HUES64 (cell line): Measurements from ENCODE around the gene SRPK3.
"Not testable (repeated sequence)": the region's sequence is repeated elsewhere in the genome, so short reads cannot be mapped to it uniquely, and the experiment has no call there.

Source experiments
- H3K27ac ChIP-seq: 2 replicates; pipeline ENCODE4 v1.7.0; 2013; ENCODE audit warnings: low read depth, low read length, inconsistent platforms
- H3K27me3 ChIP-seq: 2 replicates; pipeline ENCODE4 v1.6.1; 2013; ENCODE audit warnings: mild to moderate bottlenecking, low read length; ENCODE audit not compliant: insufficient read depth
- H3K36me3 ChIP-seq: 2 replicates; pipeline ENCODE4 v1.6.1; 2013; ENCODE audit warnings: mild to moderate bottlenecking, low read length; ENCODE audit not compliant: insufficient read depth
- H3K4me1 ChIP-seq: 2 replicates; pipeline ENCODE4 v1.6.1; 2013; ENCODE audit warnings: mild to moderate bottlenecking, low read length, moderate library complexity; ENCODE audit not compliant: insufficient read depth
- H3K4me3 ChIP-seq: 2 replicates; pipeline ENCODE4 v1.5.1; 2013; ENCODE audit warnings: mild to moderate bottlenecking, low read length, moderate library complexity
- H3K9ac ChIP-seq: 2 replicates; pipeline ENCODE4 v1.6.1; 2013; ENCODE audit warnings: mild to moderate bottlenecking, low read depth, low read length
- H3K9me3 ChIP-seq: 2 replicates; pipeline ENCODE4 v1.6.1; 2013; ENCODE audit warnings: low read depth, low read length; ENCODE audit not compliant: insufficient read depth
- WGBS: fragments of 150-250, 120-280 bp; methylation state at CpG from one replicate; pipeline ENCODE4 v1.1.7; 2013; ENCODE audit warnings: missing lambda C conversion rate; 5-methylcytosine and 5-hydroxymethylcytosine counted together

The SRPK3 gene

DNA sequence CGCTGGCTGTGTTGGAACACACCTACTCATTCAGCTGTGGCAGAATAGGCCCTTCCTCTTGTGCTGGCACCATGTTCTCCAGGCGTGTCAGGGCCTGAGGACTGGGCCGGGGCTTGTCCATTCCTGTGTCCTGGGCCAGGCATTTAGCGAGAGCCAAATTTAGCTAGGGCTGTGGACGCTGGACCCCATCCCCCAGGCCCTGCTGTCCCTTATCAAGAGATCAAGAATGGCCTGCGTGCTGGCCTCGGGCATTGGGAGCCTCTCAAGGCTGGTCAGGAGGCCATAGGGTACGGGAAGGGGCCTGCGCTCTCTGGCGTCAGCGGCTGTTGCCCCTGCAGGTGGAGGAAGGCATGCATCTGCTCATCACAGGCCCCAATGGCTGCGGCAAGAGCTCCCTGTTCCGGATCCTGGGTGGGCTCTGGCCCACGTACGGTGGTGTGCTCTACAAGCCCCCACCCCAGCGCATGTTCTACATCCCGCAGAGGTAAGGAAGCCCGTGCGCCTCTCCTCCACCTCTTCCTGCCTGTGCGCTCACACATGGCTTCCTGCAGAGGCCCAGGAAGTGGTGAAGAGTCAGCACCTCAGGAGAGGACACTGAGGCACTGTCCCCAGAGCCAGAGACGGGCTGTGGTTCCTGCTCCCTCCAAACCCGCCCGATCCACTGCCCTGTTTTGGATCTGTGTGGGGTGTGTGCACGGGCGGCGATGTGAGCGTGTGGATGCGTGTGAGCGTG is 40.9 kb upstream of the SRPK3 start:
- H3K27me3 ChIP-seq = no peaks in the 10 kb centered on the region
- H3K4me3 ChIP-seq = no peak overlapping the region
- no peaks in the 10 kb centered on the region for H3K36me3 ChIP-seq
- no peak overlapping the region for H3K9ac ChIP-seq
- WGBS = 94% methylated on average over 29 of the region's 29 CpGs
- no peaks in the 10 kb centered on the region for H3K4me1 ChIP-seq
- no peaks in the 10 kb centered on the region for H3K9me3 ChIP-seq
- no peak overlapping the region for H3K27ac ChIP-seq

DNA sequence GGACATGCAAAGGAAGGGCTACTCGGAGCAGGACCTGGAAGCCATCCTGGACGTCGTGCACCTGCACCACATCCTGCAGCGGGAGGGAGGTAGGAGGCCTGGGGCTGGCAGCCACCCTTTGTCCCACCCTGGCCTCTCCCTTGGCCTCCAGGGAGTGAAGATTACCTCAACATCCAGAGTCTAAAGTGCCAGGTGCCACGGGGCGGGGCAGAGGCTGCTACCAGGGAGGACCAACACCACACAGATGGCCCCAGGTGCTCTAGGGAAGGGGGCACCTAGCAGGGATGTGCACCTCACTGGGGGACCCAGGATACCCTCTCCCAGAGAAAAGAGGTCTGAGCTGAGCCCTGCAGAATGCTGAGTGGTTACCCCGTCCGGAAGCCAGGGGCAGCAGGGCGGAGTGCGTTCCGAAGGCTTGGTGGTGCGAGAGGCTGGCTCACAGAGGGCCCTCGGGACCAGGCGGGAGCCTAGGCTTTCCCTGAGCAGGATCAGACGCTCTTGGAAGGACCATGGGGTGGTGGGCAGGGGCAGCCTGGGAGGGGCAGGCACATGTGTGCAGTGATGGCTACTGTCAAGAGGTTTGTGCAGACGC is 40.1 kb upstream of the SRPK3 start:
- H3K9me3 ChIP-seq = no peaks in the 10 kb centered on the region
- H3K4me3 ChIP-seq = no peak overlapping the region
- no peak overlapping the region for H3K9ac ChIP-seq
- 92% methylated on average over 16 of the region's 16 CpGs for WGBS
- no peaks in the 10 kb centered on the region for H3K4me1 ChIP-seq
- no peaks in the 10 kb centered on the region for H3K36me3 ChIP-seq
- H3K27me3 ChIP-seq = no peaks in the 10 kb centered on the region
- H3K27ac ChIP-seq = no peak overlapping the region

DNA sequence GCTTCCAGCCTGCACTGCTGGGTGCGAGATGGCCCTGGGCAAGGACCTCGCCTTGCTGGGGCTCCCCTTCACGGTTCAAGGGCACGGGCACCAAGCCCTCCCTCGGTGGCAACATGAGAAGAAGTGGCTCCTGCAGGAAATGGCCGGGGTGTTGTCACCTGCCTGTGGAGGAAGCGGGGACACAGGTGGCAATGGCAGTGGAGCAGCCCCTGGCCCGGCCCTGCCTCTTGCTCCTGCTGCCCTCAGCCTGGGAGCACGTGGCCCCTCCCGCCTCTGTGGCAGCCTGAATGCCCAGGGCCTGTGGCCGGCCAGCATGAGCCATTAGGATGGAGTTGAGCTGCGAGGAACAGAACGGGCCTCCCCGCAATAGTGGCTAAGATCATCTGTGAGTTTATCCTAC is 39.4 kb upstream of the SRPK3 start:
- H3K27me3 ChIP-seq = no peaks in the 10 kb centered on the region

DNA sequence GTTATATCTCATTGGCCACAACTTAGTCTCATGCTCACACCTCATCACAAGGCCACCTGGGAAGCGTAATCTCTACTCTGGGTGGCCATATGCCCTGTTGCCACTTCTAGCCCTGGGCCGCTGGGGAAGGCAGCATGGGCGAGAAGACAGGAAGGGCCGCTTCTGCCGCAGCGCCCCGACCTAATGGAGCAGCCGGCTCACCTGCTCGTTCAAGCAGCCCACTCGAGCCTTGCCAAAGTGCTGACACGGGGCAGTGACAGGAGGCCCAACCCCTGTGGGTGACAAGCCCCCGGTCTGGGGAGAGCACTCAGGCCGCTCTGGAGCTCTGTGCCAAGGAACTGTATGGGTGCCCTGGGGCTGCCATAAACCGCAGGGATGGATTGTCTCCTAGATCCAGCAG is 38.7 kb upstream of the SRPK3 start:
- H3K36me3 ChIP-seq = not testable (repeated sequence)
- 97% methylated on average over 14 of the region's 14 CpGs for WGBS

More for the DNA sequence above, 39.4 kb upstream of the SRPK3 start:
- H3K4me3 ChIP-seq = no peak overlapping the region
- no peak overlapping the region for H3K27ac ChIP-seq
- H3K9me3 ChIP-seq = no peaks in the 10 kb centered on the region
- no peaks in the 10 kb centered on the region for H3K36me3 ChIP-seq
- WGBS = 92% methylated on average over 14 of the region's 14 CpGs
- H3K9ac ChIP-seq = no peak overlapping the region
- H3K4me1 ChIP-seq = no peaks in the 10 kb centered on the region

DNA sequence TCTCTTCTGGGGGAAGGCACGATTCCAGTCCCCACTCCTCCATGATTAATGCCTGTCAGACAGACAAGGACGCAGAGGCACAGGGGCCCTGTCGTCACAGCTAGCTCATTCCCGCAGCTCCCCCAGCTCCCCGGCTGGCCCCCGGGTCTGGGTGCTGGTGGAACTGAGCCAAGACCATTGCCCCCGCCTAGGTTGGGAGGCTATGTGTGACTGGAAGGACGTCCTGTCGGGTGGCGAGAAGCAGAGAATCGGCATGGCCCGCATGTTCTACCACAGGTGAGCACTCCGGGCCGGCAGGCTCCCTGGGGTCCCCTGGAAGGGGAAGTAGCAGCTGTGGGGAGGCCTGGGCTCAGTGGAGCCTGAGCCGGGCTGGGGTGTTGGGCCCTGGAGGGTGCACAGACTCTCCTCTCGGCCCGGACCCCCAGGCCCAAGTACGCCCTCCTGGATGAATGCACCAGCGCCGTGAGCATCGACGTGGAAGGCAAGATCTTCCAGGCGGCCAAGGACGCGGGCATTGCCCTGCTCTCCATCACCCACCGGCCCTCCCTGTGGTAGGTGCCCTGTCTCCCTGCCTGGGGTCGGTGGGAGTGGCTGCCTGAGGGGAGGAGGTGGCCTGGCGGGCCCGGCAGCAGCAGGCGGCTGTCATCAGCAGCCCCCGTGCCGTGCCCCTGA is 37.9 kb upstream of the SRPK3 start:
- not testable (repeated sequence) for H3K27me3 ChIP-seq, H3K9ac ChIP-seq, H3K4me3 ChIP-seq, H3K36me3 ChIP-seq, H3K9me3 ChIP-seq, H3K4me1 ChIP-seq, H3K27ac ChIP-seq
- 90% methylated on average over 25 of the region's 32 CpGs for WGBS

More for the DNA sequence above, 38.7 kb upstream of the SRPK3 start:
- H3K4me3 ChIP-seq, H3K9ac ChIP-seq, H3K27ac ChIP-seq, H3K9me3 ChIP-seq, H3K4me1 ChIP-seq, H3K27me3 ChIP-seq: not testable (repeated sequence)

DNA sequence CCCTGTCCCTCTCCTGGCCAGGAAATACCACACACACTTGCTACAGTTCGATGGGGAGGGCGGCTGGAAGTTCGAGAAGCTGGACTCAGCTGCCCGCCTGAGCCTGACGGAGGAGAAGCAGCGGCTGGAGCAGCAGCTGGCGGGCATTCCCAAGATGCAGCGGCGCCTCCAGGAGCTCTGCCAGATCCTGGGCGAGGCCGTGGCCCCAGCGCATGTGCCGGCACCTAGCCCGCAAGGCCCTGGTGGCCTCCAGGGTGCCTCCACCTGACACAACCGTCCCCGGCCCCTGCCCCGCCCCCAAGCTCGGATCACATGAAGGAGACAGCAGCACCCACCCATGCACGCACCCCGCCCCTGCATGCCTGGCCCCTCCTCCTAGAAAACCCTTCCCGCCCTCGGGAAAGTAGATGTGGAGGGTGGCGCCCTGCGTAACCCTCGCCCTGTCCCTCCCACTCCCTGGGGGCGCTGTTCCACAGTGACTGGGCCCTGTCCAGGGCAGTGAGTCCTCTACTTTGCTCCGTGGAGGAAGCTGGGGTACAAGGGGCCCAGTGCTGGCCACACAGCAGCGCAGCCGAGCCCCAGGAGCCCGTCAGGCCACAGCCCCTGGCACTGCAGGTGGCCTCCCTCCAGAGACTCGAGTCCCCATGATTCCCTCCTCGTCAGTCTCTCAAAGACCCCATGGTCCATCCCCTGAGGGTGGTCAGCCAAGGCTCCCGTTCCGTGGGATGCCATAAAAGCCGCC is 37.2 kb upstream of the SRPK3 start:
- not testable (repeated sequence) for H3K9ac ChIP-seq, H3K27ac ChIP-seq, H3K27me3 ChIP-seq, H3K4me1 ChIP-seq, H3K36me3 ChIP-seq, H3K9me3 ChIP-seq
- peak overlapping the region; percentile 50 for H3K4me3 ChIP-seq
- WGBS = 19% methylated on average over 31 of the region's 35 CpGs

DNA sequence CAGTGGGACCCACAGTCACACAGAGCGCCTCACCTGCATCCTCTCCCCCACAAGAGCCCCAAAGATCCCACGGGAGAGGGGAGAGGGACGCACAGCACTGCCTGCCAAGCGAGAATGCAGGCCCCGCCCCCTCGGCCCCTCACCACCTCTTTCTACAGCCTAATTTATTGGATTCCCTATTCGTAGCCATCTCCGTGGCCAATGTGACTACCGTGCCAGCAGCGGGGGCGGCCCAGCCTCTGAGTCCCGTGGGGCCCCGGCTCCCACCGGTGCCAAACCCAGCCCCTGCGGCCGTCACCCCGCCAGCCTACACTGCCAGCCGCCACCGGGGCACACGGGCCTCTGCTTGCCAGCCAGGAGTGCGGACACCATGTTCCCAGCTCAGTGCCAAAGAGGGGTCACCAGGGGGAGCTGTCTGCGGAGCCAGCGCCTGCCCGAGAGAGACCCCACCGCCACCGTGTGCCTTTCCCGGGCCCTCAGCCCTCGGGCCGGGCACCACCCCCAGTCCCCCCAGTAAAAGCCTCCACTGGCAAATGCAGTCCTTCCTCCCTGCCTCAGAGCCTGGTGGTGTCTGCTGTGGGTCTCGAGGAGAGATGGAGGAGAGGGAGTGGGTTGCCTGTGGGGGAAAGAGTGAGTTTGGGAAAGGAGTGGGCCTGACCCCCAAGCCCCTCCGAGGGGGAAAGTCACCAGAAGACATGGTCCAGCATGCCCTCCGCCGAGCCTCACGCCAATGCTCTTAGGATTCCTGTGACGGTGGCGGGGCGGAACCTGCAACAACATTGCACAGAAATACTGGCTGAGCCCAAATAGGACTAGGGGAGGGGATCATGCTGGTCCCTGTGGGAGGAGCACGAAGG is 36.4 kb upstream of the SRPK3 start:
- Histone ChIP-seq H3K27me3 (no peaks in the 10 kb centered on the region), H3K9ac (no peak overlapping the region), H3K4me3 (peak overlapping the region; percentile 50), H3K36me3 (no peaks in the 10 kb centered on the region), H3K9me3 (no peaks in the 10 kb centered on the region), H3K4me1 (no peaks in the 10 kb centered on the region), H3K27ac (no peak overlapping the region)
- 26% methylated on average over 35 of the region's 38 CpGs for WGBS

DNA sequence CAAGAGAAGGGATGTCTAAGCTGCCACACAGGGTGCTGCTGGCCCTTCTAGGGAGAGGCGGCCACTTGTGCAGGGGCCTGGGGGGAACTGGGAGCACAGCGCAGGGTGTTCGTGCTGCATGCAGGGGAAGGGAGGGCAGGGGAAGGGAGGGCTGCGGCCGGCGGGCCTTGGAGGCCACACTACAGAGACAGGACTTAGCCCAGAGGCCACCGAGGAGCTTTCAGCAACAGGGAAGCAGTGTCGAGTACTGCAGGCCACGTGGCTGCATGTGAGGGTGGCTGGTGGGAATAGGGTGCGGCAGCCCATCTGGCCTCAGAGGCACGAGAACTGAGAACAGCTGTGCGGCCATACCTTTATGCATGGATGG is 35.8 kb upstream of the SRPK3 start:
- H3K27ac ChIP-seq, H3K4me3 ChIP-seq, H3K36me3 ChIP-seq, H3K27me3 ChIP-seq, H3K9ac ChIP-seq, H3K9me3 ChIP-seq, H3K4me1 ChIP-seq: not testable (repeated sequence)
- WGBS = 82% methylated on average over 12 of the region's 12 CpGs

DNA sequence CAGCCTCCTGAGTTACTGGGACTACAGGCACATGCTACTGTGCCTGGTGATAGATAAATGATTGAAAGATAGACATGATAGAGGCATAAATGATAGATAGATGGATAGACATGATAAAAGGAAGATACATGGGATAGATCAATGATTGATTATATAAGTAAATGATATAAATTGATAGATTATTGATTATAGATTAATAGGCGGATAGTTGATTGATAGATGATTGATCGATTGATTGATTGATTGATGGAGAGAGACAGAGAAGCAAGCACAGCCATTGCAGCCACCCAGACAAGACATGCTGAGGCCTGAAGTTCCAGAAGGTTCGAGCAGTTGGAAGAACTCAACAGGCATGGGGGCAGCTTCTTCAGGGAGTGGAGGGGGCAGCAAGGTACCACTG is 34.5 kb upstream of the SRPK3 start:
- Histone ChIP-seq H3K4me3 (no peak overlapping the region), H3K27ac (no peak overlapping the region), H3K9me3 (no peaks in the 10 kb centered on the region), H3K27me3 (no peaks in the 10 kb centered on the region), H3K9ac (no peak overlapping the region), H3K4me1 (no peaks in the 10 kb centered on the region), H3K36me3 (no peaks in the 10 kb centered on the region)
- 88% methylated on average over 3 of the region's 3 CpGs for WGBS

DNA sequence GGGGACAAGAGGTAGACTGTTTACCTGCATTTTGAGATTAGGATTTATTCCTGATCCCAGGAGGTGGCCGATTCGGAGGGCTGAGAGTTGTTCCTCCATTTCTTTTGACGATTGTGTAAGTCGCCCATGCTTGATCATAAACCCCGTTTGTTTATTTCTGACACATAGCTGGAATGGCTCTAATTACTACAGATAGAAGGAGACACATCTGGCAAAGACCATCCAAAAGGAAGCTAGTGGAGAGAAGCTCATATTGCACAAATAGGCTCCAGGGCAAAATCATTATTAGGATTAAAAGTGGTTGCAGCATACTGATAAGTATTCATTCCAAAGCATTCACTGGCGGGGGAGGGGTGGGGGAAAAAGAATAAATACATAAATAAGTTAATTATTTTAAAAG is 33.9 kb upstream of the SRPK3 start:
- H3K36me3 ChIP-seq, H3K27me3 ChIP-seq, H3K4me3 ChIP-seq, H3K4me1 ChIP-seq, H3K9me3 ChIP-seq, H3K9ac ChIP-seq, H3K27ac ChIP-seq: not testable (repeated sequence)
- WGBS = 84% methylated on average over 3 of the region's 6 CpGs
